IMR-90 (cell line): ENCODE results near the gene NAA35. TPM values are rescaled to one million over a fixed set of nuclear protein-coding genes. Genes with fewer than 3 reads are reported as not detected.

ENCODE experiments used
- ATAC-seq: fragments of 200-7000 bp; cut with Tn5 transposase; 2 replicates; pipeline ENCODE4 v1.9.1; 2020; ENCODE audit warnings: low read depth, mild to moderate bottlenecking, moderate library complexity
- BruUV-seq: library from RNA; stranded (reverse); fragments of 400-500 nt; replicated peaks from 2 replicates; lab custom pipeline; 2021; lab: Mats Ljungman, UMichigan
- CTCF ChIA-PET: fragments of 300-600 bp; formaldehyde crosslinking; extraction: SDS; loops from one replicate; lab custom pipeline; 2021; ENCODE audit warnings: antibody characterized with exemption; lab: Yijun Ruan, JAX
- POLR2A ChIA-PET: fragments of 300-600 bp; sonication (Branson Sonifier 250); formaldehyde crosslinking; loops from one replicate; lab custom pipeline; 2022; ENCODE audit warnings: antibody characterized with exemption; ENCODE audit not compliant: unreplicated experiment; lab: Charles Lee
- DNase-seq: peaks from one replicate; pipeline ENCODE4 v3.0.0; 2013
- H2AFZ ChIP-seq: replicated peaks from 2 replicates; pipeline ENCODE3; 2013; ENCODE audit warnings: low read length, mild to moderate bottlenecking; ENCODE audit not compliant: poor library complexity
- H2AK5ac ChIP-seq: 2 replicates; pipeline ENCODE4 v1.6.1; 2013; ENCODE audit warnings: low read depth, low read length, inconsistent platforms
- H2AK9ac ChIP-seq: replicated peaks from 2 replicates; pipeline ENCODE3; 2013; ENCODE audit warnings: mild to moderate bottlenecking, low read depth, low read length, moderate library complexity; ENCODE audit not compliant: poor library complexity
- H2BK120ac ChIP-seq: 2 replicates; pipeline ENCODE4 v1.6.1; 2013; ENCODE audit warnings: low read depth, low read length, inconsistent platforms
- H2BK15ac ChIP-seq: 3 replicates; pipeline ENCODE4 v1.6.1; 2013; ENCODE audit warnings: low read depth, low read length, inconsistent platforms
- H2BK20ac ChIP-seq: 2 replicates; pipeline ENCODE4 v1.6.1; 2013; ENCODE audit warnings: low read depth, mild to moderate bottlenecking, inconsistent platforms, low read length, moderate library complexity
- H2BK5ac ChIP-seq: 2 replicates; pipeline ENCODE4 v1.6.1; 2013; ENCODE audit warnings: mild to moderate bottlenecking, low read depth, low read length, inconsistent platforms; ENCODE audit not compliant: poor library complexity, severe bottlenecking
- H3K14ac ChIP-seq: replicated peaks from 2 replicates; pipeline ENCODE4 v1.6.1; 2013; ENCODE audit warnings: low read depth, low read length, inconsistent platforms
- H3K18ac ChIP-seq: 2 replicates; pipeline ENCODE4 v1.6.1; 2013; ENCODE audit warnings: low read depth, low read length, control low read depth
- H3K23ac ChIP-seq: 2 replicates; pipeline ENCODE4 v1.6.1; 2013; ENCODE audit warnings: low read depth, low read length, inconsistent platforms
- H3K27ac ChIP-seq: 2 replicates; pipeline ENCODE4 v1.5.1; 2013; ENCODE audit warnings: mild to moderate bottlenecking, control low read depth, low read length; ENCODE audit not compliant: insufficient read depth
- H3K27me3 ChIP-seq: 2 replicates; pipeline ENCODE4 v1.6.1; 2013; ENCODE audit warnings: low read length; ENCODE audit not compliant: control insufficient read depth, insufficient read depth
- H3K36me3 ChIP-seq: 2 replicates; pipeline ENCODE4 v1.6.1; 2013; ENCODE audit warnings: low read length, mixed read lengths; ENCODE audit not compliant: control insufficient read depth, insufficient read depth
- H3K4ac ChIP-seq: 2 replicates; pipeline ENCODE4 v1.6.1; 2013; ENCODE audit warnings: low read depth, low read length, inconsistent platforms
- H3K4me1 ChIP-seq: 2 replicates; pipeline ENCODE4 v1.6.1; 2013; ENCODE audit warnings: low read length, mixed read lengths; ENCODE audit not compliant: control insufficient read depth, insufficient read depth
- H3K4me2 ChIP-seq: 2 replicates; pipeline ENCODE4 v1.6.1; 2013; ENCODE audit warnings: low read depth, mild to moderate bottlenecking, control low read depth, low read length, moderate library complexity
- H3K4me3 ChIP-seq: 2 replicates; pipeline ENCODE4 v1.5.1; 2013; ENCODE audit warnings: low read depth, mild to moderate bottlenecking, control low read depth, low read length, moderate library complexity; ENCODE audit not compliant: insufficient read depth
- H3K56ac ChIP-seq: 2 replicates; pipeline ENCODE4 v1.6.1; 2013; ENCODE audit warnings: low read length, inconsistent platforms; ENCODE audit not compliant: insufficient read depth; ENCODE audit errors: extremely low read depth
- H3K79me1 ChIP-seq, 2 experiments: 2 replicates each; pipeline ENCODE4 v1.6.1; 2013; ENCODE audit warnings: low read length in 2 of 2, inconsistent platforms in 1 of 2, low read depth in 1 of 2
- H3K9ac ChIP-seq: 2 replicates; pipeline ENCODE4 v1.6.1; 2013; ENCODE audit warnings: low read depth, low read length, control low read depth
- H3K9me1 ChIP-seq: 2 replicates; pipeline ENCODE4 v1.6.1; 2013; ENCODE audit warnings: low read length, inconsistent platforms; ENCODE audit not compliant: insufficient read depth
- H3K9me3 ChIP-seq: 2 replicates; pipeline ENCODE4 v1.6.1; 2013; ENCODE audit warnings: low read length; ENCODE audit not compliant: control insufficient read depth, insufficient read depth
- H4K20me1 ChIP-seq: 2 replicates; pipeline ENCODE4 v1.6.1; 2013; ENCODE audit warnings: low read length, inconsistent platforms; ENCODE audit not compliant: insufficient read depth
- H4K5ac ChIP-seq: 2 replicates; pipeline ENCODE4 v1.6.1; 2013; ENCODE audit warnings: mild to moderate bottlenecking, low read depth, low read length, control low read depth
- H4K8ac ChIP-seq, 2 experiments: 2 replicates each; pipeline ENCODE4 v1.6.1; 2013; ENCODE audit warnings: low read depth in 2 of 2, low read length in 2 of 2, control low read depth in 1 of 2, inconsistent platforms in 1 of 2
- H4K91ac ChIP-seq: 2 replicates; pipeline ENCODE4 v1.6.1; 2013; ENCODE audit warnings: low read depth, low read length, inconsistent platforms; ENCODE audit not compliant: insufficient read depth
- BHLHE40 ChIP-seq: fragments of 150-350 bp; IDR thresholded peaks from 2 replicates; pipeline ENCODE4 v1.6.1; 2016; ENCODE audit warnings: mild to moderate bottlenecking, low read depth, low read length
- CHD1 ChIP-seq: IDR thresholded peaks from 2 replicates; pipeline ENCODE4 v1.6.1; 2012; ENCODE audit warnings: low read depth, low read length, improper control_type of control experiment
- MAFK ChIP-seq: IDR thresholded peaks from 2 replicates; pipeline ENCODE4 v1.6.1; 2012; ENCODE audit warnings: low read depth, low read length, improper control_type of control experiment
- MXI1 ChIP-seq: IDR thresholded peaks from 2 replicates; pipeline ENCODE4 v1.6.1; 2012; ENCODE audit warnings: low read depth, mild to moderate bottlenecking, low read length, moderate library complexity, borderline replicate concordance
- POLR2A ChIP-seq: IDR thresholded peaks from 2 replicates; pipeline ENCODE4 v1.6.1; 2012; ENCODE audit warnings: mild to moderate bottlenecking, low read depth, low read length
- RAD21 ChIP-seq: IDR thresholded peaks from 2 replicates; pipeline ENCODE4 v1.6.1; 2012; ENCODE audit warnings: low read length, improper control_type of control experiment
- SMC3 ChIP-seq: fragments of 150-350 bp; IDR thresholded peaks from 2 replicates; pipeline ENCODE4 v1.6.1; 2016; ENCODE audit warnings: low read depth, mild to moderate bottlenecking, antibody characterized with exemption, low read length, moderate library complexity
- WGBS, 2 experiments: methylation state at CpG; one replicate each; pipeline versions ENCODE4 v1.1.5 to v1.1.7; 2013; ENCODE audit warnings: missing lambda C conversion rate in 2 of 2; ENCODE audit not compliant: insufficient read length in 1 of 2; ENCODE audit errors: extremely low coverage in 2 of 2; 5-methylcytosine and 5-hydroxymethylcytosine counted together
- dilution Hi-C: fragments of 300-500 bp; cut with HindIII; formaldehyde crosslinking; loops from one replicate; pipeline ENCODE4 v1.14.3; 2018; ENCODE audit warnings: low sequenced_read_pairs; ENCODE audit not compliant: unreplicated experiment
- in situ Hi-C: fragments of 300-500 bp; cut with MboI; formaldehyde crosslinking; loops from 3 replicates; pipeline ENCODE4 v1.14.3; 2019; ENCODE audit warnings: low sequenced_read_pairs, inconsistent platforms, mixed read lengths
- intact Hi-C: fragments of 100-400 bp; cut with micrococcal nuclease; formaldehyde crosslinking; loops from 2 replicates; pipeline ENCODE4 v1.10.0; 2022
- polyA plus RNA-seq, 3 experiments: library from polyadenylated mRNA; depleted of rRNA; stranded (reverse); fragments of >200 nt; gene quantifications; 2 replicates each; pipeline ENCODE4 v1.2.3, GENCODE V29; 2012; ENCODE audit warnings: low replicate concordance in 1 of 3
- total RNA-seq: library from RNA; depleted of rRNA; stranded (reverse); fragments of >200 nt; gene quantifications from 2 replicates; pipeline ENCODE4 v1.2.3, GENCODE V29; 2012
- TF ChIP-seq, protein P1 (sequence below): fragments of 150-350 bp; IDR thresholded peaks from 2 replicates; pipeline ENCODE4 v1.6.1; 2017; ENCODE audit warnings: mild to moderate bottlenecking, antibody characterized with exemption, low read length, low read depth

Gene NAA35
- total and polyA plus RNA-seq, 2 of the 4 experiments (the other 2 are of a cell fraction) = 13.1 to 16.5 TPM

DNA sequence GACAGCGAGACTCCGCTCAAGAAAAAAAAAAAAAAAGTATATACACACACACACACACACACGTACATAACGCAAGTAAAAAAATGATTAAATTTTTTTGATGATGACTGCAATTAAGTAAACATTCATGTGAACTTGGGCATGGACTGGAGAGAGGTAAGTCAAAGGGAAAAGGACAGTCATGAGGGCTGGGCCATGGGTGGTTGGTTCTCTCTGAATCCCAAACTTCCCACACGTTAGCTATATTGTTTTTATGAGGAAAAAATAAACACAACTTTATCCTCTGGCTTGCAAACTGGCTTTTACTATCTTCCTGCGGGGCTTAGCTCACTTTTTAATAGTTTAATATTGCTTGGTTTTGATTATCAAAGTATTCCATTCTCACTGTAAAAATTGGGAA lies 104.7 kb downstream of the NAA35 start:
- H3K4me3 ChIP-seq = no peak overlapping the region
- no peaks in the 10 kb centered on the region; a peak in 1 of 4 replicates for H3K79me1 ChIP-seq
- H3K4ac ChIP-seq = no peak overlapping the region
- intact Hi-C loops (loop anchor here (10.0 kb wide), 1 partner anchor 229 kb away; no protein-coding TSS in a partner anchor), dilution Hi-C loops (no loop called here), in situ Hi-C loops (no loop called here)
- ATAC-seq = no peak
- H3K27me3 ChIP-seq = no peaks in the 10 kb centered on the region
- no peak overlapping the region for H3K23ac ChIP-seq
- no peak overlapping the region for H2BK20ac ChIP-seq
- no peak for DNase-seq
- no peak overlapping the region for H3K4me2 ChIP-seq
- no peak overlapping the region for H3K56ac ChIP-seq
- no peak overlapping the region for H3K9ac ChIP-seq
- TF ChIP-seq, protein P1, sequence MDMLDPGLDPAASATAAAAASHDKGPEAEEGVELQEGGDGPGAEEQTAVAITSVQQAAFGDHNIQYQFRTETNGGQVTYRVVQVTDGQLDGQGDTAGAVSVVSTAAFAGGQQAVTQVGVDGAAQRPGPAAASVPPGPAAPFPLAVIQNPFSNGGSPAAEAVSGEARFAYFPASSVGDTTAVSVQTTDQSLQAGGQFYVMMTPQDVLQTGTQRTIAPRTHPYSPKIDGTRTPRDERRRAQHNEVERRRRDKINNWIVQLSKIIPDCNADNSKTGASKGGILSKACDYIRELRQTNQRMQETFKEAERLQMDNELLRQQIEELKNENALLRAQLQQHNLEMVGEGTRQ = no peak
- no peak for TF ChIP-seq BHLHE40
- TF ChIP-seq CHD1 = no peak
- TF ChIP-seq SMC3 = no peak
- TF ChIP-seq MXI1 = no peak
- TF ChIP-seq POLR2A = no peak
- TF ChIP-seq RAD21 = no peak
- TF ChIP-seq MAFK = no peak
- H3K27ac ChIP-seq = no peak overlapping the region
- H2BK5ac ChIP-seq = no peak overlapping the region
- H3K36me3 ChIP-seq = no peaks in the 10 kb centered on the region
- no peaks in the 10 kb centered on the region for H3K9me3 ChIP-seq
- H4K8ac ChIP-seq = no peak overlapping the region
- ChIA-PET CTCF (interaction anchor here (0.6 kb wide), 1 partner anchor 10 kb away, joined by 3 read pairs; no protein-coding TSS in a partner anchor), POLR2A (interaction anchor here (0.5 kb wide), 1 partner anchor 23 kb away, joined by 4 read pairs; no protein-coding TSS in a partner anchor)
- no peak overlapping the region for H2AK9ac ChIP-seq
- H2AK5ac ChIP-seq = no peak overlapping the region
- no peak overlapping the region for H2BK15ac ChIP-seq
- no TSS peak for BruUV-seq
- no peak overlapping the region for H4K5ac ChIP-seq
- no peaks in the 10 kb centered on the region for H4K20me1 ChIP-seq
- H2BK120ac ChIP-seq = no peak overlapping the region
- H4K91ac ChIP-seq = no peak overlapping the region
- peaks cover 3% of the 10 kb centered on the region; the same call in 1 of the 2 replicates for H3K4me1 ChIP-seq
- no peak overlapping the region for H3K18ac ChIP-seq
- peaks cover 5% of the 10 kb centered on the region for H3K9me1 ChIP-seq
- H3K14ac ChIP-seq = no peak overlapping the region
- no peak overlapping the region for H2AFZ ChIP-seq
- no CpG with 5 or more reads among the region's 6 CpGs for WGBS, 2 experiments
